Tibial nerve (tissue), 3 donors: ENCODE results near the gene TSPAN3.

Source experiments
- CTCF ChIP-seq, 5 experiments: fragments of 200-600 bp in 3 of 5; fragments of 450-650 bp in 2 of 5; sonication (generic) in 3 of 5; IDR thresholded peaks; one replicate each; pipeline ENCODE4 v1.5.1; 2016 to 2019; ENCODE audit warnings: antibody characterized with exemption in 5 of 5, mild to moderate bottlenecking in 3 of 5, moderate library complexity in 2 of 5
- POLR2A ChIP-seq, 2 donors: fragments of 450-650 bp; IDR thresholded peaks; one replicate each; pipeline ENCODE4 v1.6.1; 2017; ENCODE audit warnings: antibody characterized with exemption in 2 of 2, mild to moderate bottlenecking in 2 of 2, moderate library complexity in 2 of 2

- no peak for TF ChIP-seq CTCF (IDR thresholded peaks at IDR 0.05)
- TF ChIP-seq POLR2A (IDR thresholded peaks at IDR 0.05) = no peak
These were observed 74.8 kb downstream of the TSPAN3 start for GRCh38 chr15:76996076-76996525.
